ENCODE data around the gene RDH12.
"Not testable (repeated sequence)": the region's sequence is repeated elsewhere in the genome, so short reads cannot be mapped to it uniquely, and the experiment has no call there.

Gene RDH12

DNA sequence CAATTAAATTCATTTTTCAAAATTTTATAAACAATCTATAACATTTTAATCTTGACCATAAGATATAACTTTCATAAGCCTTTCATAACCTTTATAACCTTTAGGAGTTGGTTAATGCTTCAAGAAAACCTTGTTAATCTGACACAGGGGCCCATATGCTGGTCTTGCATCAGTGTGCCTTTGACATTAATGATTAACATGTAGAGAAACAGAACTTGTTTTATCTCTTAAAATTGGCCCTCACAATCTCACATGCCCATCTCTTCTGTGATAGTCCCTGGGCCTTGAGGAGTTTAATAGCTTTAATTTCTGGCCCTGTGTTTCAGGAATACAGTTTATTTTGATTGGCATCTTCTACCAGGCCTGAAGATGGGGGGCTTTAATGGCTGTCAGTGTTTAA lies 7.7 kb downstream of the RDH12 start:
- not testable (repeated sequence) for FAIRE-seq

DNA sequence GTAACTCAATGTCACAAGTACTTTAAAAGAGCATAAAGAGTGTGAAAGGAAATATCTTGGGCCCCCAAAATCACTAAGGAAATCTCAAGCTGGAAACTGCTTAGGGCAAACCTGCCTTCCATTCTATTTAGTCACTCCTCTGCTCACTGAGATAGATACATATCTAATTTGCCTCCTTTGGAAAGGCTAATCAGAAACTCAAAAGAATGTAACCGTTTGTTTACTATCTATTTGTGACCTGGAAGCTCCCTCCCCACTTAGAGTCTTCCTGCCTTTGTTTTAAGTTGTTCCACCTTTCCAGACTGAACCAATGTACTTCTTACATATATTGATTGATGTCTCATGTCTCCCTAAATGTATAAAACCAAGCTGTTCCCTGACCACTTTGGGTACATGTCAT lies 8.1 kb downstream of the RDH12 start:
- FAIRE-seq: not testable (repeated sequence)

DNA sequence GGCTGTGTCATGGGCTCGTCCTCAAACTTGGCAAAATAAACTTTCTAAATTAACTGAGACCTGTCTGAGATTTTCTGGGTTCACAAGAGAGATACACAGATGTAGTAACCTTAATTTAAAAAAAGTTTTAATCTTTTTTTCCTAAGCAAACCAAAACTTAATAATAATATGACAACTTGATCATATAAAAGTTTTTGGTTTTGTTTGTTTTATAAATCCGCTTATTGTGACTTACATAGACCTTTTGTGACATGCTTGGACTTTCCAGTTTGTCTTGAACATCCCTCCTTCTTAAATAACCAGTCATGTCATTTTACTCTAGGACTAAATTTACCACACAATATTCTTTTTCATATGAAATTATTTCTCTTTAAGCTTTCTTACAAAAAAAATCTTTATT lies 8.5 kb downstream of the RDH12 start:
- FAIRE-seq: no peak

DNA sequence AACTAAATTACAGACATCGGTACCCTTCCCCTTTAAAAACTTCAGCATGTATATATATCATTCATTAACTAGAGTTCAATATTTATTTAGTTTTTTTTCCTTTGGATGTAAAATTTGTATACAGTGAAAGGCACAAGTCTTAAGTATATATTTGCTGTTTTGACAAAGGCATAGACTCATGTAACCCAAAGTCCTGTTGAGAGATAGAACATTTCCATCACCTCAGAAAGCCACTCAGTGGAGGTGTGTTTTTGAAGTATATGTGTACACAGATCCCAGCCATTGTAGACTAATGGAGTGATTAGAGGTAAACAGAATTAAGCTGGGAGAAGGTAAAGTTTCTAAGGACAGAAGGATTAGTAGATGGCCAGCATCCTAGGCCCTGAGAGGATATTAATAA lies 15.4 kb downstream of the RDH12 start:
- FAIRE-seq: no peak

DNA sequence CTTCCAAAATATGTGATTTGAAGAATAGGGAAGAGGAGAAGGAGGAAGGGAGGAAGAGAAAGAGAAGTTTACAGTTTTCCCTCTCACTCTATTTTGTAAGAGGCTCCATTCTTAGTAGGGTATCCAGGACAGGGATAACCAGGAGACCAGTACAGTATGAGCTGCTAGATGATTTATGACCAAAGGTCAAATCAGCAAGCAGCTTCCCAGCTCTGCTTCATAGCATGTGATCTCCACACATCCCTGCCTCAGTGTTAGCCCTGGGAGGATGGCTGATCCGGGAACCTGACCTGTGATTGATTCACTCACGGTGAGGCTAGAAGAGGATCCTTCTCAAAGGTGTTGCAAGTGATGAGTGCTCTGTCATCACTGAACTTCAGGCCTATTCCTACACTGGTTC lies 16.6 kb downstream of the RDH12 start:
- FAIRE-seq: no peak

DNA sequence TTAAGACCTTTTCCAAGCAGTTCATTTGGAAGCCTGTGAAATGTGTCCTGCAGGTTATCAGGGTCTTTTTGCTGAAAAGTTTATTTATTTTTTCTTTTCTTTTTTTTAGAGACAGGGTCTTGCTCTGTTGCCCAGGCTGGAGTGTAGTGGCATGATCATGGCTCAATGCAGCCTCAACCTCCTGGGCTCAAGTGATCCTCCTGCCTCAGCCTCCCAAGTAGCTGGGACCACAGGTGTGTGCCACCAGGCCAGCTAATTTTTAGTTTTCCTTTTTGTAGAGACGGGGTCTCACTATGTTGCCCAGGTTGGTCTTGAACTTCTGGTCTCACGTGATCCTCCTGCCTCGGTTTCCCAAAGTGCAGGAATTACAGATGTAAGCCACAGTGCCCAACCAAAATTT lies 17.7 kb downstream of the RDH12 start:
- FAIRE-seq: not testable (repeated sequence)

DNA sequence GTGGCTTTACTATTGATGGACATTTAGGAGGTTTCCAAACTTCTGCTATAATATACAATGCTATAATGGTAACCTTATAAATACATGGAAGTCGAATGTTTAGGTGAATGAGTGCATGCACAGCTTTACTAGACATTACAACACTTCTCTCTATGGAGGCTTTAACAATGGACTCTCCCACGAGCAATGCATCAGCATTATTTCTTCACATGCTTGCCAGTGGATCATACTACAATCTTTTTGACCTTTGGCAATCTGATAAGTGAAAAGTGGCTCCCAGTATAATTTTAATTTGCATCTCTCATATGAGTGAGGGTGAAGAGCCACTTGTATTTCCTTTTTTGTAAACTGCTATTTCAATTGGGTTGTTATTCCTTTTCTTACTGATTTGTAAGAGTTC lies 18.2 kb downstream of the RDH12 start:
- no peak for FAIRE-seq

DNA sequence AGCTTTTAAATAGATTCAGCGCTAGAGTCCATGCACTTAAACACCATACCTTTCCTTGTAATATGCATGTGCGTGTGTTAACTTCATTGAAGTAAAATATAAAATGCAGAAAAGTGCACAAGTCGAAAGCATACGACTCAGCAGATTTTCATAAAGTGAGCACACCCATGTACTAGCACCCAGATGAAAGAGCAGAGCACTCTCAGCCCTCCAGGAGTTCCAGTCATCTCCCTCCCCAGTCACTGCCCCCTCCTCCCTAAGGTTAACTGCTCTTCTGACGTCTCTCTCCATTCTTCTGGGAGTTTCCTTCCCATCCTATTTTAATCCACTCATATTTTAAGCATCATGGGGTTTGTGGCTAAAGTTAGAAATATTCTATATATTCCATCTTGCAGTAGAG lies 20.2 kb downstream of the RDH12 start:
- no peak for FAIRE-seq

DNA sequence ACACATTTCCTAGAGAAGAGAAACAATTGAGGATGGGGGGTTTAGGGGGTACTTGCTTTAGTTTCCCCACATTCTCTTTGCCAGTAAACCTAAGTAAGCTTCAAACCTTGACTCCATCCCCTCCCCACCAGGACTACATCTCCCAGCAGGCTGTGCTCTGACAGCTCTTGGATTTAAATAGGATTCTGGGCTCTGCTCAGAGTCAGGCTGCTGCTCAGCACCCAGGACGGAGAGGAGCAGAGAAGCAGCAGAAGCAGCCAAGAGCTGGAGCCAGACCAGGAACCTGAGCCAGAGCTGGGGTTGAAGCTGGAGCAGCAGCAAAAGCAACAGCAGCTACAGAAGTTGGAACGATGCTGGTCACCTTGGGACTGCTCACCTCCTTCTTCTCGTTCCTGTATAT lies 20.6 kb downstream of the RDH12 start:
- FAIRE-seq: no peak

DNA sequence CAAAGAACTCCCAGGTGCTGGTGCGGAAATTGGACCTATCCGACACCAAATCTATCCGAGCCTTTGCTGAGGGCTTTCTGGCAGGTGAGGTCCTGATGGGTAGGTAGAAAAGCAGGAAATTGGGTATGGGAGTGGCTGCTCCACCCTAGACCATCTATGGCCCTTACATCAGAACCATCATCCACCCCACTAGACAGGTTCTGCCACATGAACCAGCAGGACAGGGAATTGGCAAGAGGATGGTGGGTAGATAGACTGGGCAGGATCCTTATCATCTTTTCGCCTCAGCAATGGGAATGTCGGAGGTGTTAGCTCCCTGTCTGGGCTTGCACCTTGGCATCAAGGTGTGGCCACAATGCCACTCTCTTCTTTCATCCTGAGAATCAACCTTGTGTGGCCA lies 23.5 kb downstream of the RDH12 start:
- FAIRE-seq: no peak

DNA sequence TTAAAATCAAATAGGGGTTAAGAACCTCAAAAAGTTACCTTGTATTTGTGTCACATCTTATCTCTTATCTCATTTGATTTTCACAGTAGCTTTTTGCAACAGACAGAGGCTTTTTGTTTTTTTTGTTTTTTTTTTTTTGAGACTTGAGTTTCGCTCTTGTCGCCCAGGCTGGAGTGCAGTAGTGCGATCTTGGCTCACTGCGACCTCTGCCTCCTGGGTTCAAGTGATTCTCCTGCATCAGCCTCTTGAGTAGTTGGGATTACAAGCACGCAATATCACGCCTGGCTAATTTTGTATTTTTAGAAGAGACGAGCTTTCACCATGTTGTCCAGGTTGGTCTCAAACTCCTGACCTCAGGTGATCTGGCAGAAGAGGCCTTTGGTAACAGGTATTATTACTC lies 25.7 kb downstream of the RDH12 start:
- no peak for FAIRE-seq

DNA sequence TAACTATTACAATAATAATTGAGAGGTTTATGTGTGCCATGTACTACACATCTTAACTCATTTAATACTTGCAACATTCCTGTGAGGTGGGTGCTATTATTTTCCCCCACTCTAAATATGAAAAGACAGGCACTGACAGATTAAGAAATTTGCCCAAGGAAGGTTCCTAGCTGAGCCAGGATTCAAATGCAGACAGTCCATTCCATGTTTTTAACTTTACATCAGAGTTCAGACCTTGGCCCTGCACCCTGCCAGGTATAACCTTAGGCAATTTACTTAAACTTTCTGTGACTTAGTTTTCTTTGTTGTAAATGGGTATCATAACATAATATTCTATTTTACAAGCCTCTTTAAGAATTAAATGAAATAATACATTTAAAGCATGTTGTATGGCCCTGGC lies 26.6 kb downstream of the RDH12 start:
- no peak for FAIRE-seq

DNA sequence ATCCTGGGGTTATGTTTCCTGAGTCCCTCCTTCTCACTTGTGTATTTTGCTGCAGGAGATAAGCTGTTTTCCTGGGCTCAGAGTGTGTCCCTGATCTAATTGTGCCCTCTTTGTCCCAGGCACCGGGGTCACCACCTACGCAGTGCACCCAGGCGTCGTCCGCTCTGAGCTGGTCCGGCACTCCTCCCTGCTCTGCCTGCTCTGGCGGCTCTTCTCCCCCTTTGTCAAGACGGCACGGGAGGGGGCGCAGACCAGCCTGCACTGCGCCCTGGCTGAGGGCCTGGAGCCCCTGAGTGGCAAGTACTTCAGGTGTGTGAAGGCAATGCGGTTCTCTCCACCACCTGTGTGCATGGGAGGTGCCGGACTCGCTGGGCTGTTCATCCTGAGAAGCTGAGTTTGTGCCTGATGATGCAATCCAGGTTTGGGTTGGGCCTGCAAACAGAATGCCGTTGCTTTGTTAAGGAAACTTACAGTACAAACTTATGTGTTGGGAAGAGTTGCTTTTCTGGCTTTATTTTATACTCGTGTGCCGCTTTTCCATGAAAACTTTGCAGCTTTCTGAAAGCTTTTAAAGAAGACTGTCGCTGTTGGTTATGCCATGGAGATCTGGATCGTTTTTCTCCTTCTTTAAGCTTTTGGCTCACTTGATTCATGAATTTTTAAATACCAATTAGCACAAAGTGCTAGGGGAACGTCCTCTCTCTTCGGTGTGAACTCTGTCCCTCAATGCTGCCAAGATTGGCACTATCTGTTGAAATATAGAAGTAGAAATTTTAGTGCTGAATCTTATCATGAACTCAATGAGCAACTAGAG lies 27.6 kb downstream of the RDH12 start:
- no peak for FAIRE-seq

DNA sequence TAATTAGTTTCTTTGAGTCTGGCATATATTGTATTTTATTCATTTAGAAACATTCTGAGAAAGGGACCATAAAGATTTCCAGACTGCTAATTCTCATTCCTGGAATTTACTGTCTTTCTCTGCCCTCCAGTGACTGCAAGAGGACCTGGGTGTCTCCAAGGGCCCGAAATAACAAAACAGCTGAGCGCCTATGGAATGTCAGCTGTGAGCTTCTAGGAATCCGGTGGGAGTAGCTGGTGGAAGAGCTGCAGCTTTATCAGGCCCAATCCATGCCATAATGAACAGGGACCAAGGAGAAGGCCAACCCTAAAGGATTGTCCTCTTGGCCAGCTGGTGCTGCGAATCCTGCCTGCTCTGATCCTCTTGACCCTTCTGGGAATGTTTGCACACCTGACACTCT lies 31.9 kb downstream of the RDH12 start:
- no peak for FAIRE-seq

DNA sequence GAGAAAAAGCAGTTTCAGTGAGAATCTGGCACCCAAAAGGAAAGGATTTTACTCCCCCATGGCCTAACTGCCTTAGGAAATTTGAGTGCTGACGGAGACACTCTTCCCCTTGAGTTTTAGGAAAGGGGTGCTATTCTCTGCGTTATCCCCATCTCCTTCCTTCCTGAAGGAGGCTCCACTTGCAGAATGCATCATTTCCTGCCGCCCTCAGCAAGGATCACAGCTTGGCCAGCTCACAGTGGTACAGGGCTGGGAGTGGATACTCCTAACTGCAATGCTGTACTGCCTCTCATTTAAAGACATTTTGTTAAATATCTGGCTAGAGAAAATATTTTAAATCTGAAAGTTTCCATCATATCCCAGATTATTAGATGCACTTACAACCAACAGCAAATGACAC lies 33.0 kb downstream of the RDH12 start:
- FAIRE-seq: no peak

DNA sequence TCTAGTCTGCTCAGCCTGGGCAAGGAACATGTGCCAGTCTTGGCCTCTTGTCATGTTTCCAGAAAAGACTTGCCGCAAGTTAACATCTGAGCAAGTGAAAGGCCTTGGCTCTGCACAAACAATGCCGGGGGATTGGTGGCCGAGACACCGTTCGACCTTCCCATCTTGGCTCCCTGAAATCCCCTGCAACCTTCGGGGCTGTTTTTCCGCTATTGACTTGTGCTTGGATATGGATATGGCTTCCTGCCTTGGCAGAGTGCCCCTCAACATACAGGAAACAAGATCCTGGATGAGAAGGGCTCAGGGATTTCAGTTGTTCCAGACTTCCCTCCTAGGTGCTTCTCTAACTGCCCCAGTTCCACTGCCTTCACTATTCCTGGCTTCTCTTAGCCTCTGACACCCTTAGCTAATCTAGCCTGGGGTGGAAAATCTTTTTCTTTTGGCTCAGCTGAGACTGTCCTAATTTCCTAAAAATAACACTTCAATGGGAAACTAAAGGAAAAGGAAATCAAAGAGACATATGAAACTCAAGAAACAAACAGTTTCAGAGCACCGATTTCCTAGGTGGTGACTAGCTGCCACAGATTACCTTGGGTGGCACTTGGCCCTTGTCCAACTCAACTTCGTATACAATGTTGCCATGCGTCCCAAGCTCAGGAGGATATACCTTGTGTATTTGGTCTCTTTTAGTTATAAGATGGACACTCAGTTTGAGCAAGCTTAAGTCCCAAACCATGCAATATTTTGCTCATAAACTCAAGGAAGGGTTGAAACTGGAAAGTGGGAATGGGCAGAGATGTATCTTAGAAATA lies 33.9 kb downstream of the RDH12 start:
- no peak for FAIRE-seq

DNA sequence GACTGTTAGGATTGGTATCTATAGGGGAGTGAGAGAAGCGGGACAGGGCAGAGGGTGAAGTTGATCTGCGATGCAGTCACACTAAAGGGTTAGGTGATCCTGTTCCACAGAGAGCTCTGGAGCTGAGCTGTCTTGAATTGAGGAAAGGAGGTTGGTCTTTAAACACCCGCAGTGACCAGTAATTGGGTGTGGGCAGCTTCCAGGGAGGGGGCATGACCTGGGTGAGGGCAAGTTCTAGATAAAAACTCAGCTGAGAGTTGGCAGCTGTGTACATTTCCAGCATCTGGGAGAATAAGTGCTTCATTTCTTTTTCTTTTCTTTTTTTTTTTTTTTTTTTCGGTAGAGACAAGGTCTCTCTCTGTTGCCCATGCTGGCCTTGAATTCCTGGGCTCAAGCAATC lies 35.1 kb downstream of the RDH12 start:
- FAIRE-seq: no peak

DNA sequence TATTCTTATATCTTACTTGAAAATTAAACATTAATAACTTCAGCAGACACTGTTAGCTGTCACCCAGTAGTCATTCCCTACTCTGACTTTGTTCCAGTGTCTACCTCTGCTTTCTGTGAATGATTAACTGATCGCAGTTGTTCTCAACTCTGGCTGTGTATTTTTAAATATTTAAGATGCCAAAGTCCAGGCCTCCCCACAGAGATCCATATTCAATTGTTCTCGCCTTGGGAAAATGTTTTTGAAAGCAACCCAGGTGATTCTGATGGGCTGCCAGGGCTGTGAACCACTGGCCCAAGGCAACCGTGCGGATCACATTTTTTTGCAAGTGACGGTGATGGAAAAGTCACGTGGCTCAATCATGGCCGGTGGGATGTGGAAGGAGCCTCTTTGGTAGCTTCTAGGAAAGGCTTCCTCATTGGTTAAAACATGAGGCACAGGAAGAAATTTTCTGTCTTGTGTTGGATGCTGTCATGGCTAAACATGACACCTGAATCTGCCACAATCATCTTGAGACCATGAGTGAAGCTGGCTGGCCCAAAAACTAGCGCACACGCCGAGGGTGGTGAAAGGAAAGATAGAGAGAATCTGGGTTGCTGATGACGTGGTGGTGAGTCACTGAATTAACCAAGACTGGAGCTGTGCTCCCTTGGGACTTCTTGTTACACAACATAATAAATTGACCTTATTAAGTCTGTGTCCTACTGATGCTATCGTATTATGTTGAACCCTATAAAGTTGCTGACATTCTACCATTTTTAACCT lies 37.2 kb downstream of the RDH12 start:
- no peak for FAIRE-seq

DNA sequence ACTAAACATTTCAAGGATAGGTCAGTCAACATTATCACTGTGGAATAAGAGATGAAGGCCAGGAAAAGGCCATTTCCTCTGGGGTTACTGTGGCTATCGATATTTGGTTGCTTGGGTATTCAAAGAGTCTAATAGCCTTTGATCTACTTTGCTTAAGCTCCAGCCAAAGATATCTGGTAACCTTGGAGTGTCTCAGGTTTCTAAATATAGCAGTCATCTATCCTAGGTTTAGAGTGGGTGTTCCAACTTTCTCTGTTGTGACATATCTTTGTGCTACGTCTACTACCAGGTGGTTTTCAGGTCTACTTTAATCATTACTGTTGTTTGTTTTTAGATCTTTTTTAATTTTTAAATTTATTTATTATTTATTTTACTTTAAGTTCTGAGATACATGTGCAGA lies 42.4 kb downstream of the RDH12 start:
- no peak for FAIRE-seq

DNA sequence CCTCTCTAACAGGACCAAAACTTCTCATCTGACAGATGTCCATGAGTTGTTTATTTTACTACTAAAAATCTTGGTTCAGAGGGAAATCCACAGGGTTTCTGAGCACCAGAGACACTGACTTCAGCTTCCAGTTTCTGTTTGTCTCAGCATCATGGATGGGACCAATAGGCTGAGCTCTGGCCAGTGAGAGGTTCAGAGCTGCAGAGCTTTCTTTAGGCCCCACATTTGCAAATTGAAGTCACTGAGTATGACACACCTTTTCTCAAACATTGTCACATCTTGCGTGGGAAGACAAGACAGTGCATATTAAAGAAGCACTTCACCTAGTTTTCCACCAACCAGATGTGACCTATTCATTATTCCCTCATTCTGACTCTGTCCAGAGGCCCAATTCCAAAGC lies 45.2 kb downstream of the RDH12 start:
- no peak for FAIRE-seq

DNA sequence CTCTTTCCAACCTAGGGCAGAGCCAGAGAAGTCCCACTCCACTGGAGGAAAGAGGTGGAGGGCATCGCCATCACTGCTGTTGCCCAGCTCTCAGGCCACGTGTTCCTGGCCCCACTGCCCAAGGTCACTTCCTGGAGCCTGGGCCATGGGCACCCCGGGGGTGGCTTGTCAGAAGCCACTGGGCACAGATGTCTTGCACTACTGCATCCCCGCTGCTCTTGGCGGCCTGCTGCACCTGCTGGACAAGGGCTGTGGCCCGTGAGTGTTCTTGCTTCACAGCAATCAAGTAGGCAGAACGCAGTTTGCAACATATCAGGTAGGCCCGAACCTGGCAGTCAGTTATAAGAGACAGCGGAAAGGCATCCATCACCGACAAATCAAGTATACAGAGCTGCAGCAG lies 46.6 kb downstream of the RDH12 start:
- FAIRE-seq: no peak

DNA sequence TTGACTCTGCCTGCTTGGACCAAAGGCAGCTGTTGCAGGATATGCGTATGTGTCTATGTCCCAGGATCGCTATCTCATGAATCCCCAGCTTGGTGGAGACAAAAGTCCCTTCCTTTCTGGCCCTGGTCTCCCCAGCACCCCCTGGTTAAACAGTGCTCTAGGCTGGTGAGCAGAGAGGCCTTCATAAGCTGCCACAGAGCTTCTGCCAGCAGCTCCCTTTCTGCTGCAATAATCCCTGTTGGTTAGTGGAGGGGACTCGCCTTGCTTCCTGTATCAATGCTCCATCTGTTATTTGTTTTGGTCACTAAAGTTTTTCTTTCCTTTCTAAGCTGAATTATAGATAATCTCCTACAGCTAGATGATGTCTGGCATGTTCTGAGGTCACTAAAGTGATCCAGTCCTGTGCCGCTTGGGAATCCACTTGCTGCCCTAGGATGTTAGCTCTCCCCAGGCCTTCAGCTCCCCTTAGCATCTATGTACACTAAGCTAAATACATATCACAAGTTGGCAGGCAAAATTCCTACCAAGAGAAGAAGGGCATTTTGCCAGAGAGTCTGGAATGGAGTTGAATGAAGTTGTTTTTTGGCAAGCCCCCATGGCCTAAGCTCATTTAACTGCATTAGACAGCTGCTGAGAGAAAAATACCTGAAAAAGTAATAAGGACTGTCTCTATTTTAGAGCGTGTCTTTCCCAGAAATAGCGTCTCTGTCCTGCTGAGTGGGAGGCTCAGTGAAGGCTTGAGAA lies 47.8 kb downstream of the RDH12 start:
- no peak for FAIRE-seq

DNA sequence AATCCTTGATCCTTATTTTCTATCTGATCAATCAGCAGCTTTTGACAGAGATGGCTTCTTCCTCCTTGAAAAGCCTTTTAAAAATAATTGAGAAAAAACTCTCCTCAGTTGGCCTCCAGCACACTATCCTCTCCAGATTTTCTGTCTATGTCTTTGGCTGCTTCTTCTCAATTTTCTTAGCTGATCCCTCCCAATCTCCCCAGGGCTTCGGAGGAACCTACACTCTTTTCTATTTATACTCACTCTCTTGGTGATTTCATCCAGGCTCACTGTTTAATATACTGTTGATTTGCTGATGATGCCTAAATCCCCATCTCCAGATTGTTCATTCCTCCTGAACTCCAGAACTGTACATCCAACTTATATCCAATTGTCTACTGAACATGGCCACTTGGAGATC lies 54.8 kb downstream of the RDH12 start:
- FAIRE-seq: no peak
